Activated CD4-positive, alpha-beta T cell treated with anti-CD3 and anti-CD28 coated beads for 4 hours (primary cell): ENCODE measurements around the gene BANF2.

Experiments used
- DNase-seq, 2 donors: peaks; one replicate each; pipeline ENCODE4 v3.0.0-alpha.2; 2020

BANF2 gene

DNA sequence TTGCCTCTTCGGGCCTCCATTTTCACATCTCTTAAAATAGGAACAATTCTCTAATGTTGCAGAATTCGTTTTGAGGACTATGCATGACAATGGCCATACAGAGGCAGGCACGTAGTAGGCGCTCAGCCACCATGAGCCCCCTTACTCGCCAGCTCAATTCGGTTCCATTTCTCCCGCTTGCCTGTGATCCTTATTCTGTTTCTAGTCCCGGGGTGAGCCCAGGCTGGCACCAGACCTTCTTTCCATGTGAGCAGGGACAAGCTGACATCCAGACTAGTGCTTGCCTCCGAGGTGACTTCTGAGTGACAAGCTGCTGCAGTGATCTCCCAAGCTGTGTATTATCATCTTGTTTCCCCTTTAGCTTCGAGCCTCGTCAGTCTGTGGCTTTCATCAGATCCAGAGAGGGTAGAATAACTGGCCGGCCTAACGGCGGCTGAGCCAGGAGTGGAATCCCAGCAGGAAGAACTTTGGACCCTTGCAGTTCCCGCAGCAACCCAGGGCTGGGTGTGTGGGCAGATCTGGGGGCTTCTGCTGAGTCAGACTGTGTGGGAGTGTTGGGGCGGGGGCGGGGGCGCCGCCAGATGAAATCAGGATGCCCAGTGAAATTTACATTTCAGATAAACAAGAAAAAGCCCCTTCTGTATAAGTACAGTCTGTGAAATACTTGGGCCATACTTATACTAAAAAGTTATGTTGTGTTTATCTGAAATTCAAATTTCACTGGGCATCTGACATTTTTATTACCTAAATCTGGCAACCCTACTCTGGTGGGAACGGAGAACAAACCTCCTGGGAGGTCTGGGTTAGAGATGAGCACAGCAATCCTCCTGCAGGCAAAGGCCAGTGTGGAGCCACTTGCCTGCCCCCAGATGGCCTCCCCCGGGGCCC lies 10.9 kb downstream of the BANF2 start:
- DNase-seq: no peak

DNA sequence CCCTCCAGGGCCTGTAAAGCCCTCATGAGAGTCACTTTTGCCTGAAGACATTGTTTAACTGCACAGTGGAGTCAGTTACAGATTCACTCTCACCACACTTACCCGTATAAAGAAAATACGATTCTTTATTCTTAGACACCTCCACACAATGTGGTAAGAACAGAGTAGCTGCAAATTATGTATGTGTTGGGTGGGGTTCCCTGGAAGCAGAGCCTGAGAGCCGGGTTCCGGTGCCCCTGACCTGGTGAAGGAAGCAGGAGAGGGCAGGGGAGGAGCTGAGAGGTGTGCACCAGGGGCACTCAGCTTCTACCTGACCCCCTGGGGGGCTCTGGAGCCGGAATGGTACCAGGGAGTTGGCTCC lies 11.5 kb downstream of the BANF2 start:
- no peak for DNase-seq

DNA sequence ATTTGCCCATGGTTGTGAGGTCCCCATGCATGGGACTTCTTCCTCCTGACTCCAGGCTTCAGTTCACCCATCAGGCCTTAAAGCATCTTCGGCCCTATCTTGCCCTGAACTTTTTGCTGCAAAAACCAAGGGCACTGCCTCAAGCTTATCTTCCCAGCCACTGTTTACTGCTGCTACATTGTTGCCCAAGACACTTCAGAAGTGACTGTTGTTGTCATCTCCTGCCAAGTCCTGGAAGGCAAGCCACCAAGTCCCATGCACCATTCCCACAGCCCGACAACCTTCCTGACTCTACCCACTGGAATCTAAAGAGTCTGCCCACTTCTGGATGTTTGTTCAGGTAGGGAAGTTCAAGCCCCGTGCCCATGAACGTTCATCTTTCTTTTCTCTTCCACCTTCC lies 12.4 kb downstream of the BANF2 start:
- no peak for DNase-seq

DNA sequence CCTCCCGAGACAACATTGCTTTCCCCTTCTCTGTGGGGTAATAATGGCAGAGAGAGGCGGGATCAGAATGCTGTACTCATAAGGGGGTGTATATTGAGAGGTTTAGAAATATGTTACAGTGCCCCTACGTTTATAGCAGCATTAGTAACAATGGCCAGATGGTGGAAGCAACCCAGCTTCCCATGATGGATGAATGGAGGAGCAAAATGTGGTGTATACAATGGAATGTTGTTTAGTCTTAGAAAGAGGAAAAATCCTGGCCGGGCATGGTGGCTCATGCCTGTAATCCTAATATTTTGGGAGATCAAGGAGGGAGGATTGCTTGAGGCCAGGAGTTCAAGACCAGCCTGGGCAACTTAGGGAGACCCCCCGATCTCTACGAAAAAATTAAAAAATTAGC lies 12.9 kb downstream of the BANF2 start:
- DNase-seq: no peak

DNA sequence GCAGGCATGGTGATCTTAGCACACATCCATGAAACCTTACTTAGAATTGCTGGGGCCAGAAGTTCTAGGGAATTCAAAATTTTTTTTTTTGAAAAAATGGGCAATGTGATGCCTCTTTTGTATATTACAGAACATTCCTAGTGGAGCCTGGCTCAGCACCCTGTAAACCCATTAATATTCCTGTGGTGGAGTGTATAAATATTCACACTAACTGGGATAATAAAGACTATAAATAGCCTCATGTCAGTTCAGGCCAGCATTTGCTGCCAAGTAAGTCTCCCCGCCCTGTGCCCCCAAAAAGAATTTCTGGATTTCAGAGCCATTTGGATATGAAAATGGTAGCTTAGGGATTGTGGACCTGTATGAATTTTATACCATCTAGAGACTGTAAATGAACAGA lies 14.8 kb downstream of the BANF2 start:
- no peak for DNase-seq

DNA sequence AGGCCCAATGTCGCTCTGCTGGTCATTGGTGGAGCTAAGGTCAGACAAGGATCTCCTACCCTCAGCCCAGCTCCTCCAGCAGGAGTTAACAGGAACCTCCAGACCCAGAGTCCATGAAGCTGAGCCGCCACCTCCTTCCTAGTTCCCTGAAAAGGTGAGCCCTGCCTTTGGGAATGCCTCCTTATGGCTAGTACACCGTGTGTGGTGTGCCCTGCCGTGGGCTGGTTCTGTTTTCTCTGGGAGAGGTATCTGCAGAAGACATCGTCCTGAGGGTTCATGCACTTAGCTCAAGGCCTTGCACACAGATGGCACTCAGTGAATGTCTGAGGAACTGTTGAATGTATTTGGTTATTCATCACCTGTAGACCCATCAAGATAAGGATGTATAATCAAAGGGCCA lies 15.3 kb downstream of the BANF2 start:
- no peak for DNase-seq

DNA sequence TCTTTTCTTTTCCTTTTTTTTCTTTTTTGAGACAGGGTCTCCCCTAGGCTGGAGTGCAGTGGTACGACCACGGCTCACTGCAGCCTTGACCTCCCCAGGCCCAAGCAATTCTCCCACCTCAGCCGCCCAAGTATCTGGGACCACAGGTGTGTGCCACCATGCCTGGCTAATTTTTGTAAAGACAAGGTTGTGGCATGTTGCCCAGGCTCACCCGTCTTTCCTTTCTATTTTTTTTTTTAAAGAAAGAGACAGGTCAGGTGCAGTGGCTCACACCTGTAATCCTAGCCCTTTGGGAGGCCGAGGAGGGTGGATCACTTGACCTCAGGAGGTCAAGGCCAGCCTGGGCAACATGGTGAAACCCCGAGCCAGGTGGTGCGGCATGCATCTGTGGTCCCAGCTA lies 16.6 kb downstream of the BANF2 start:
- DNase-seq: no peak

DNA sequence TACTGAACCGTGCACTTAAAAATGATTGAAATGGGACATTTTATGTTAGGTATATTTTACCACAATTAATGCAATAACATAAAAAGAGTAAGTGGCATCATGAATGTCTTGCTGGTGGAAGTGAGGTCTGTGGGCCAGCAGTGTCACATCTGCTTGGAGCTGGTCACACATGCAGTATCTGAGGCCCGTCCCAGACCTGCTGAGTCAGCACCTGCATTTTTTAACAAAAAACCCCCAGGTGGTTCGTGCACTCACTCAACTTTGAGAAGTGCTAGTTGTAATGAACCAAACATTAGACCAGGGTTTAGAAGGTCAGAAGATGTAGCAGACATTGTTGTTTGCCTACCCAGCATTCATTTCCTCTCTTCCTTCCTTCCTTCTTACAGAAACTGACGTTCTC lies 21.0 kb downstream of the BANF2 start:
- DNase-seq: no peak

DNA sequence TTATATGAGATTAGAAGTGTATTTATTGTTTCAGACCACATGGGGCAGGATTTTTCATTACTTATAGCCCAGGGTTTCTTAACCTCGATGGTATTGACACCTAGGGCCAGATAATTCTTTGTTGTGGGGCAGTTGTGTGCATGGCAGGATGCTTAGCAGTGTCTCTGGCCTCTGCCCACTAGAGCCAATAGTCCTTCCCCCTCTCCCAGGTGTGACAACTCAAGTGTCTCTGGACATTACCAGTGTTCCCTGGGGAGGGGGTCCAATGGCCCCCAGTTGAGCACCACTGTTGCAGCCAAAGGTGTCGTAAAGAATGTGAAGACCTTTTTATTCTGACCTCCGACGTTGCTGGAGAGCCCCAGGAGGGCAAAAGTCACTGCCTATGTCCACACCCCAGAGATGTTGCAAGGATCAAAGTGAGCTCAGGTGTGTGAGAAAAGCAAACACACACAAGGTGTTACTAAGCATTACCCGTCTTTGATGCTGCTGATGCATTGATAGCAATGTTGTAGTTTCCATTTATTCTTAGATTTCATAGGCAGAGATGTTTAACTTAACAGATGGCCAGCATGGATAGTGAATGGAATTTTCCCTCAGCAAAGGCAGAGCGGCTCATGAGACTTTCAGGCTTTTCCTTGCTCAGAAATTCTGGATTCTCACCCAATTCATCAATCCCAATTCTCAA lies 22.2 kb downstream of the BANF2 start:
- DNase-seq: no peak

DNA sequence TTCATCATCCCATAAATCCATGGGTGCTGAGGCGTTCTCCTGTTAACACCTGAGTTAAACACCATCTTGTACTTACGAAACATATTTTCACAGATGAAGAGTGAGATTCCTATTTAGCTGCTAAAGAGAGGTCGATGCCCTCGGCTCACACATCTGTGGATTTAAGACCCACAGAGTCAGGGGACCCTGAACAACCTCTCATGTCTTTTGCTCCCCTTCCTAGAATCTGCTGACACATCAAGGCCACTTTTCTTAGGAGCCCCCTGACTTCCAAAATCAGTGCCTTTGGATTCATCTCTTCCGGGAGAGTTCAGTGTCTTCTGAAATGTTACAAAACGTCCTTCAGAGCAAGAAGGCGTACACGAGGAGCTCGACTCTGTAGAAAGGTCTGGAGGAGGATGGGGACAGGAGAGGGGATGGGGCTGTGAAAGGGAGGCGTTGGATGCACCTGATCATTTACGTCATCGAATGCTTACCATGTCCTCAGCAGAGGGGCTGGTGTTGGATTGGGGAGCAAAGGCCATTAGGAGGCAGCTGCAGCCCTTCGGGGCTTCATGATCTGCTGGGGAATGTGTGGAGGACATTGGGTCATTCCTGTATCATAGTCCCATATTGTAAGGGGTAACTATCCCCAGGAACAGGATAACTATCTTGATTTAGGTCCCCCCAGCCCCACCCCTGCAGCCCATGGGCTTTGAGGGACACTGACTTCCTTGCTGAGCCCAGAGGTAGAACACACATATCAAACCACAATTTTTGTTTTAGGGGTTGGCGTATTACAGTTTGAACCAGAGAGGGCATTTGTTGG lies 22.9 kb downstream of the BANF2 start:
- no peak for DNase-seq

DNA sequence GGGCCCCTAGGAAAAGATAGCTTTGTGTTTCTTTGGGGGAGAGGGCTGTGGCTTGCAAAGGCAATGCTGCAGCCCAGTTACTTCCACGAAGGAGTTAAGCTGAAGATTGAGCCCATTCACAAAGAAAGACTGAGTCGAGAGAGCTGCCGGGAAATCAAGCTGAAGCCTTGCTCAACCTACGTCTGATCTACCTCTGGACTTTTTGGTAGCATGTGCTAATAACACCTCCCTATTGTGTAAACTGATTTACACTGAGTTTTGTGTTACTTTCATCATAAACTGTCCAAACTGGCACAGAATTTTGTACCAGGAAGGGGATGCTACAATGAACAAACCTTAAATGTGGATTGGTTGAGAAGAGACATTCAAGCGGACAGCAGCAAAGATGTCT lies 23.5 kb downstream of the BANF2 start:
- DNase-seq: no peak

DNA sequence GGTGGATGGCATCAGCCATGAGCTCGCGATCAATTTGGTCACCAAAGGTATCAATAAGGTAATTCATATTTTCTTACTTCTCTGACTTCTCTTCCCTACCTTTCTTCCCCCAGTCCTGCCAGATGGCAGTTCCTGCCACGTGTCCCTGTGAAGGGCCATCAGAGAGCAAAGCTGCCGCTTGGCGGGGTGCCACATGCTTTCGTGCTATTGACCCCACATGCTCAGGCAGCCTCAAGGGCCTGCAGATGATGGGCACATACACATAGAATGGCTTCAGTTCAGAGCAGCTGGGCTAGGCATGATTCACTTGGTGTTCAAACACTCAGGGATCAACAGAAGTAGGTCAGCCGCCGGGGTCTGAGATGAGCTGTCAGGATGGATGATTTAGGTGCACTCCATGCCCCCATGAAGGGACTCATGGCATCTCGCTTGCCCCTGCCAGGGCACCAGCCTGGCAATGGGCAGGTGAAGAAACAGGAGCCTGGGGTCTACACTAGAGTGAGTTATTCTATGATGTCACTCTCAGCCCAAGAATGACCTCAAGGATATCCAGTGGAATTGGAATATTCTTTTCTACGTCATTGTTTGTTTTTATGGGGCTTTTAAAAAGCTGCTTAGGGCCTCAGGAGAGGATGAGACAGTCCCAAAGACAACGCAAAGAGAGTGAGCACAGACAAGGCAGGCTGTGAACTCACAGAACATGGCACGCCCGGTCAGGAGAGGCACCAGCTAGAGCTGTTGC lies 25.5 kb downstream of the BANF2 start:
- no peak for DNase-seq

DNA sequence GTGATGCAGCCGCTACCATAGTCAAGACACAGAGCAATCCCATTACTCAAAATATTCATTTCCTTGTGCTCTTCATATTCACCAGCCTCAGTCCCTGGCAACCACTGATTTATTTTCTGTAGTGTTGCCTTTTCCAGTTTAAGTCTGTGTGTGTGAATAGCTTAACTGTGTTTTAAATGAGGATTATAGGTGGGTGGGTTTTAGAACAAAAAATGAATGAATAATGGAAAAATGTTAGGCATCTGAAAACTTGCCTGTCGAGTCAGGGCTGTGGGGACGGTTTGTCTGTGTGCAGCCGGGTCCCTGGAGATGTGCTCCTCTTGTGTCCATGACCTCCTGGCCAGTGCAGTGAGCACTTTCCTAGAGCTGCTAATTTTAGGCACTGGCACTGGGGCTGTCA lies 27.1 kb downstream of the BANF2 start:
- no peak for DNase-seq

DNA sequence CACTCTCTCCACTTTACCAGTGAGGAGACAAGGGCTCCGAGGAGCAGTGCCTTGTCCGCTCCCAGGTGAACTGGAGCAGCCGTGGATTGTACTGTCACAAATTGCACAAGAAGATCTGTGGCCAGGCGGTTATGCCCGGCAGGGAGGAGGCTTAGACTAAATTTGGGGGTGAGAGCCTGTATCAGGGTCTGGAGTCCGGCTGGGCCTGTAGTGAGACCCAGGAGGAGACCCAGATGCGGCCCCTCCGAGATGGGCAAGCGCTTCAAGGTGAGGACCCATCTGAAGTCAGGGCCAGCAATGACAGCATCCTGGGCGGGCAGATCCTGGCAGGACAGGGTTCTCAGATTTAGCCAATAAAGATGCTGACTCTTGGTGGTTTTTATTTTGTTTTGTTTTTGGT lies 27.6 kb downstream of the BANF2 start:
- no peak for DNase-seq

DNA sequence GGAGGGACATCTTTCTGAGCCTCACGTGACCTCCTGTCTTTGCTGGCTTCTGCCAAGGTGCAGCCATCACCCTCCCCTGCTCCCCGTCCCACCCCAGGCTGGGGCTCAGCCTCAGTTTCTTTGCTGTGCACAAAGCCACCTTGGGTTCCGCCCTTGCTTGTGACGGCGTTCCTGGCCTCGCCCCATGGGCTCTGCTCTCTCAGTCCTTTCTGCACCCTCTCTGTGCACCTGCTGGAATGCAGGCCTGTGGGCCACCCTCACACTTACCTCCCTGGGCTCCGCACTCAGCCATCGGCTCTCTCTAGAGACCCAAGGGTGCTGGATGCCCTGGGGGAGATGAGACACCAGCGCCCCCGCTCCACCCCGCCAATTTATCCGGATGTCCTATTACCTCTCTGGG lies 28.3 kb downstream of the BANF2 start:
- no peak for DNase-seq

DNA sequence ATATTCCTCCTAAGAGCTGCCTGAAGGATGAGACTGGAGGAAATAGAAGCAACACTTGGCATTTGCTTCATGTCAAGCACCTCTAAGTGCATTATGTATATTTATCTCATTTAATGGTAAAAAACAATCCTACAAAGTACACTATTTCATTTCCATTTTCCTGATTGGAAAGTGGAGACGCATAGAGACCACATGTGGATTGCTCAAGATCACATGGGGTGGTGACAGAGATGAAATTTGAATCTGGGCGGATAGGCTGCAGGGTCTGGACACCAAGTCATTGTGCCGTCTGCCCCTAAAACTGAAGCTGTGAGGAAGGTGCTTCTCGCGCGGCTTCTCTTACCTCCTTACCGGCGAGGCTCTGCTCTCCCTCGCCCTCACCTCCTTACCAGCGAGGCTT lies 30.3 kb downstream of the BANF2 start:
- no peak for DNase-seq

DNA sequence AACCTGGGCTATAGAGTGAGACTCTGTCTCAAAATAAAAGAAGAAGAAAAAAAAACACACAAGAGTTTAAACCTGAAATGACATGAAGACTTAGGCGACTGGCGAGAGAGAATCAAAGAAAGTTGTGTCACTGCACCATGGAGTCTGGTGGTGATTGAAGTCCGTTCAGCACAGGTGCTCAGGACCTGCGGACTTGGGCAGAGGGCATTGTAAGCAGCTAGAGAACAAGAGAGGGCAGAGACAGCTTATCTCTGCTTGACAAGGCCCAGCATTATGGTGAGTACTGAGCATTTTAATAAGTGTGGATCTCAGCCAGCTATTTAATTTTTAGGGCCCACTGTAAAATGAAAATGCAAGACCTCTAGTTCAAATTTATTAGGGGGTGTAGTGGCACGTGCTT lies 31.5 kb downstream of the BANF2 start:
- no peak for DNase-seq

DNA sequence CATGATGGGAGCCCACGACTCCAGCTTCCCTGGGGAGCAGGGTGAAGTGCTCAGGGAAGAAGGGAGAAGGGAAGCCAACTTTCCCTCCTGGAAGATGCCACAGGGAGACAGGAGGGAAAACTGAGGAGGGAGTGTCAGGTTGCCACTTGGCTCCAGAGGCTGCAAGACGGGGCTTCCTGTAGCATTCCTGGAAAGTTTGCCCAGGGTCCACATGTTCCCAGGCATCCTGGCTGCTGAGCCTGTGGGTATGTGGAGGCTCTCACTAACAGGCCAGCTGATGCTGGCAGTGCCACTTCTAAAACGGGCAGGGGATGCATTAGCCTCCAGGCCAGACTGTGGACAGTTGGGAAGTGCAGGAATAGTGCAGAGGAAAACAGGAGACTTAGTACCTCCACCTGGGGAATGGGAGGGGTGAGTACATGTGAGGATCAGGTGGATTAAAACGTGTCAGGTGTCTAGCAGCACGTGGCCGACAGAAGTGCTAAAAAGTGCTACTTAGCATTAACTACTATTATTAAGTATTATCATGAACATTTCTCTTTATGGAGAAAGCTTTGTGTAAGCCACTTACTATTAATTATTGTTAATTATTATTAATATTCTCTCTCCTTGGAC lies 33.2 kb downstream of the BANF2 start:
- no peak for DNase-seq

DNA sequence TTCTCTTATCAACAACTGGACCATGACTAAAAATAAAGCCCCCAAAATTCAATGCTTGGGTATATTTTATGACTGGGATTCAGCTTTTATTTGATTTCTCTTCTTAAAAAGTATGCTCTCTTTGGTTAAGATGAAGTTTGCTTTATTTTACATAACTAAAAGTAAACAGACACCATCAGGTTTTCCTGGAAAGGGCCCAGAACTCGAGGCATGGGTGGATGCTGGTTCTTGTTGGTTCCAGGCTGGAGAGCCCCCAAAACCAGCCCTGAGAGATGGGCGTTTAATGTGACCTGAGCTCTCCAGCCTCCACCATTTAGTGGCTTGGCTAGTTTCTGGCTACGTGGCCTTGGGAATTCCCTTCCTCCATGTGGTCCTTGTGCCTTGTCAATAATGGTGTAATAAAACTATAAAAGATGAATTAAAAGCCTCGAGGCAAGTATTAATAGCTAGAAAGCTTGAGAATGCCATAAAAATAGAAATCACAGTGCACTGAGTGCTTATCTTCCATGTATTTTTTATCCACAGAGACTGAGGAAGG lies 34.1 kb downstream of the BANF2 start:
- no peak for DNase-seq

DNA sequence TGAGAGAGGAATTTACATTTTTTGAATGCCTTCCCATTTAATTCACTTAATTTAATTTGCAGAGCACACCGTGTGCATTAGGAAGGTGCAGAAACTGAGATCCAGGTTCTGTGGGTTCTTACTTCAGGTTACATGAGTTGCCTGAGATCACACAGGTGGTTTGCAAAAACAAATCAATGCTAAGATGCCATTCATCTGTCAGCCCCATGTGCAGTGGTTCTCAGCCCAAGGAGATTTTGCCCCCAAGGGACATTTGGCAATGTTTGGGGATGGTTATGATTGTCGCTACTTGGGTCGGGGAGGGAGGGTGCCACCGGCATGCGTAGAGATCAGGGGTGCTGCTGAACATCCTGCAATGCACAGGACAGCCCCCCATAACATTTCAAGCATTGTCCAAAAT lies 34.6 kb downstream of the BANF2 start:
- no peak for DNase-seq

DNA sequence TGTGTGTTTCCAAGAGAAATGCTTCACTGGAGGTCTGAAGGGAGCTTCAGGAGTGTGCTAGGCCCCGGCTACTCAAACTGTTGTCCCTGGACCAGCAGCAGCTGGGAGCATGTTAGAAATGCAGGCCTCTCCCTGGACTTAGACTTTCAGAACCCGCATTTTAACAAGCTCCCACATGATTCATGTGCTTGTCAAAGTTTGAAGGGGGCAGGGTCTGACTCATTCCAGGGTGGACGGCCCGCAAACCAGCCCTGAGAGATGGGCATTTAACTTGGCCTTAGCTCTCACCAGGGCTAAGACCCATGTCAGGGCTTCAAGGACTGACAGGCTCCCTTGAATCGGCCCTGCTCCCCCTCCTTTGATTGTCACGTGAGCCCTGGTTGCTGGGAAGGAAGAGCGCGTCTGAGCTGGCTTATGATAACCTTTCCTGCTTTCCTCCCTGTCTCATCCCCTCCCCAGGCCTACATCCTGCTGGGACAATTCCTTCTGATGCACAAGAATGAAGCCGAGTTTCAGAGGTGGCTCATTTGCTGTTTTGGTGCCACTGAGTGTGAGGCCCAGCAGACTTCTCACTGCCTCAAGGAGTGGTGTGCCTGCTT lies 35.5 kb downstream of the BANF2 start:
- DNase-seq: no peak
